Neural cell (in vitro differentiated cells): ENCODE data around the gene IFRD2. TPM values are rescaled to one million over a fixed set of nuclear protein-coding genes. Genes with fewer than 3 reads are reported as not detected.
A peak's percentile ranks its signal among the peaks of the same experiment; 100 is the strongest.

ENCODE experiments used
- H2AFZ ChIP-seq: fragments of 200-600, 300-800 bp; sonication (generic), shearing (Covaris generic); 2 replicates; pipeline ENCODE4 v1.6.0; 2014; ENCODE audit warnings: low read depth, mild to moderate bottlenecking, antibody characterized with exemption, low read length, moderate library complexity
- H3F3A ChIP-seq: fragments of 200-600 bp; shearing (Covaris generic); 2 replicates; pipeline ENCODE4 v1.6.1; 2016; ENCODE audit warnings: mild to moderate bottlenecking, moderate library complexity, mixed read lengths, antibody characterized with exemption, low read length; ENCODE audit not compliant: insufficient read depth, poor library complexity, severe bottlenecking
- H3K27ac ChIP-seq: fragments of 200-600, 300-800 bp; sonication (generic), shearing (Covaris generic); 2 replicates; pipeline ENCODE4 v1.5.1; 2014; ENCODE audit warnings: mild to moderate bottlenecking, low read length, moderate library complexity
- H3K27me3 ChIP-seq: fragments of 300-800, 200-600 bp; sonication (generic), shearing (Covaris generic); 2 replicates; pipeline ENCODE4 v1.6.0; 2014; ENCODE audit warnings: mild to moderate bottlenecking, low read depth, low read length, moderate library complexity; ENCODE audit not compliant: insufficient read depth
- H3K36me3 ChIP-seq: fragments of 300-800, 200-600 bp; sonication (generic), shearing (Covaris generic); 2 replicates; pipeline ENCODE4 v1.5.1; 2014; ENCODE audit warnings: mild to moderate bottlenecking, antibody characterized with exemption, low read length, moderate library complexity; ENCODE audit not compliant: insufficient read depth
- H3K4me2 ChIP-seq: fragments of 300-800, 200-600 bp; sonication (generic), shearing (Covaris generic); 2 replicates; pipeline ENCODE4 v1.6.0; 2014; ENCODE audit warnings: mild to moderate bottlenecking, low read length
- H3K4me3 ChIP-seq: fragments of 300-800, 200-600 bp; sonication (generic), shearing (Covaris generic); 2 replicates; pipeline ENCODE4 v1.5.1; 2014; ENCODE audit warnings: mild to moderate bottlenecking, low read length, moderate library complexity
- H3K79me2 ChIP-seq: fragments of 200-600 bp; shearing (Covaris generic); replicated peaks from 2 replicates; pipeline ENCODE4 v1.6.0; 2014; ENCODE audit warnings: mild to moderate bottlenecking, low read length, moderate library complexity; ENCODE audit not compliant: insufficient read depth
- H3K9ac ChIP-seq: fragments of 300-800, 200-600 bp; sonication (generic), shearing (Covaris generic); 2 replicates; pipeline ENCODE4 v1.6.1; 2016; ENCODE audit warnings: mild to moderate bottlenecking, low read length, mixed read lengths
- H3K9me2 ChIP-seq: fragments of 200-600 bp; shearing (Covaris generic); 2 replicates; pipeline ENCODE4 v1.6.1; 2016; ENCODE audit warnings: mild to moderate bottlenecking, low read length, mixed read lengths; ENCODE audit not compliant: insufficient read depth
- H3K9me3 ChIP-seq: fragments of 200-600, 300-800 bp; sonication (generic), shearing (Covaris generic); 2 replicates; pipeline ENCODE4 v1.6.1; 2016; ENCODE audit warnings: mild to moderate bottlenecking, mixed run types, low read length, moderate library complexity, mixed read lengths
- H4K20me1 ChIP-seq: fragments of 200-600 bp; shearing (Covaris generic); 2 replicates; pipeline ENCODE4 v1.6.1; 2016; ENCODE audit warnings: mild to moderate bottlenecking, mixed run types; ENCODE audit not compliant: insufficient read depth
- CTCF ChIP-seq: fragments of 450-650 bp; IDR thresholded peaks from 2 replicates; pipeline ENCODE4 v1.5.1; 2014; ENCODE audit warnings: antibody characterized with exemption, mild to moderate bottlenecking, moderate library complexity; ENCODE audit not compliant: poor library complexity, severe bottlenecking
- EP300 ChIP-seq: fragments of 450-650 bp; conservative IDR thresholded peaks from 2 replicates; pipeline ENCODE4 v1.6.1; 2014; ENCODE audit warnings: antibody characterized with exemption, mild to moderate bottlenecking, moderate library complexity; ENCODE audit not compliant: poor library complexity, severe bottlenecking
- EZH2 ChIP-seq: fragments of 200-600, 300-800 bp; shearing (Covaris generic), sonication (generic); IDR thresholded peaks from 2 replicates; pipeline ENCODE4 v1.6.1; 2014; ENCODE audit warnings: antibody characterized with exemption, low read length, borderline replicate concordance, mild to moderate bottlenecking; ENCODE audit not compliant: insufficient read depth, poor library complexity, severe bottlenecking
- MXI1 ChIP-seq: fragments of 450-650 bp; conservative IDR thresholded peaks from 2 replicates; pipeline ENCODE4 v1.6.1; 2014; ENCODE audit warnings: antibody characterized with exemption, mild to moderate bottlenecking; ENCODE audit not compliant: poor library complexity, severe bottlenecking
- POLR2AphosphoS5 ChIP-seq: IDR thresholded peaks from 2 replicates; pipeline ENCODE4 v1.6.1; 2012
- RAD21 ChIP-seq: fragments of 450-650 bp; conservative IDR thresholded peaks from 2 replicates; pipeline ENCODE4 v1.6.1; 2014; ENCODE audit warnings: antibody characterized with exemption, mild to moderate bottlenecking, moderate library complexity
- REST ChIP-seq: IDR thresholded peaks from 2 replicates; pipeline ENCODE4 v1.6.1; 2012; ENCODE audit warnings: borderline replicate concordance
- SMC3 ChIP-seq: fragments of 450-650 bp; conservative IDR thresholded peaks from 2 replicates; pipeline ENCODE4 v1.6.1; 2014; ENCODE audit warnings: antibody characterized with exemption, mild to moderate bottlenecking, moderate library complexity; ENCODE audit not compliant: poor library complexity
- TAF1 ChIP-seq: IDR thresholded peaks from 2 replicates; pipeline ENCODE4 v1.6.1; 2012; ENCODE audit warnings: low read depth
- polyA plus RNA-seq: library from polyadenylated mRNA; depleted of rRNA; stranded (reverse); fragments of >200 nt; gene quantifications from 2 replicates; pipeline ENCODE4 v1.2.3, GENCODE V29; 2014

Gene IFRD2
- polyA plus RNA-seq, 1 donor from 2014 or later: 41.8 TPM

- TF ChIP-seq SMC3 (no peak), POLR2AphosphoS5 (no peak), REST (no peak), RAD21 (no peak), EZH2 (no peak), EP300 (no peak), MXI1 (no peak), TAF1 (no peak), CTCF (no peak)
- Histone ChIP-seq H3K4me3 (peak overlapping the region; percentile 93), H3K79me2 (peaks cover 23% of the 10 kb centered on the region), H3K4me2 (peak overlapping the region; percentile 87), H3K9me2 (no peaks in the 10 kb centered on the region), H2AFZ (peak overlapping the region; percentile 54), H3K9ac (peak overlapping the region; percentile 96), H3K9me3 (no peaks in the 10 kb centered on the region), H4K20me1 (no peaks in the 10 kb centered on the region), H3K36me3 (no peaks in the 10 kb centered on the region), H3K27ac (peak overlapping the region; percentile 94), H3F3A (no peaks in the 10 kb centered on the region), H3K27me3 (no peaks in the 10 kb centered on the region)
Observed at GRCh38 chr3:50319894-50320625, 27.8 kb upstream of the IFRD2 start.

DNA sequence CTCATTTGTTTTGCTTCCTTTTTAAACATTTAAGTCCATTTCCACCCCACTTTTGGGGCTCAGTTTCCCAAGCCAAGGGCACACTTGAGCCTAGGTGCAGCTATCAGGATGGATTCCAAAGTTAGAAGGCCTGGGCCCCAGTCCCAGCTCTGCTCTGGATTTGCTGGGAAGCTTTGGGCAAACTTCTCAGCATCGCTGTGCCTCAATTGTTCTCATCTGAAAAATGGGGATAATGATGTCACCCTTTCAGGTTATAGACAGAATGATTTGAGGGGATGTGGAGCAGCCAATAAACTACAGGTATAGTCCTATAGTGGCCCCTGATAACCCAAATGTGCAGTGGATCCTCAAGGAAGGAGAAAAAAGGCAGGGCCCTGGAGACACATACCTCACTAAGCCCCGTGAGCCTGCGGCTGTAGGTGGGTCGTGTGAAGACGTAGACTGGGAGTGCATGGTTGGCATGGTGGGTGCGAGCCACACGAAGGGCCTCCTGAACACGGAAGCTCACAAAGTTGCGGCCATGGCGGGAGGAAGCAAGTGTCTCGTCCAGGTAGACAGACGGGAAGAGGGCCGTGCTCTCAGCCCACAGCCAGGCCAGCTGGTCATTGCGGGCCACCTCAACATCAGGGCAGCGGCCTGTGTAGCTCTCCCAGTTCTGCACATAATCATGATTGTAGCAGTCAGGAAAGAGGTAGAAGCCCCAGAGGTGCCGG is 27.1 kb upstream of the IFRD2 start:
- H3K9ac ChIP-seq: no peak overlapping the region
- no peak overlapping the region for H3K27ac ChIP-seq
- H3F3A ChIP-seq: no peaks in the 10 kb centered on the region
- H4K20me1 ChIP-seq: no peaks in the 10 kb centered on the region
- H3K4me3 ChIP-seq: peak overlapping the region; percentile 93
- TF ChIP-seq CTCF (no peak), EZH2 (no peak)
- no peak overlapping the region for H3K4me2 ChIP-seq
- no peaks in the 10 kb centered on the region for H3K36me3 ChIP-seq
- no peaks in the 10 kb centered on the region for H3K27me3 ChIP-seq
- peaks cover 23% of the 10 kb centered on the region for H3K79me2 ChIP-seq
- no peak overlapping the region for H2AFZ ChIP-seq
- no peaks in the 10 kb centered on the region for H3K9me2 ChIP-seq
- H3K9me3 ChIP-seq: no peaks in the 10 kb centered on the region
